H1 (cell line): ENCODE measurements around the gene PDX1. TPM values are rescaled to one million over a fixed set of nuclear protein-coding genes. Genes with fewer than 3 reads are reported as not detected.

Source experiments
- CTCF ChIA-PET: fragments of 300-600 bp; sonication (Branson Sonifier 250); formaldehyde crosslinking; loops from one replicate; lab custom pipeline; 2021; ENCODE audit not compliant: partially characterized antibody; lab: Charles Lee
- POLR2A ChIA-PET: fragments of 300-600 bp; sonication (Branson Sonifier 250); formaldehyde crosslinking; loops from one replicate; lab custom pipeline; 2021; ENCODE audit warnings: inconsistent platforms; ENCODE audit not compliant: partially characterized antibody; lab: Charles Lee
- DNase-seq, 2 experiments: peaks; one replicate each; pipeline versions ENCODE4 v3.0.0 to v3.0.0-alpha.2; 2010 to 2022; ENCODE audit warnings: low spot score in 2 of 2, low read depth in 1 of 2, mixed read lengths in 1 of 2
- FAIRE-seq: peaks from 2 replicates; lab custom pipeline; 2011; peaks lifted over from hg19 to GRCh38; lab: Jason Lieb, UNC
- H2AFZ ChIP-seq: 2 replicates; pipeline ENCODE4 v1.8.1; 2012; ENCODE audit warnings: low read length, inconsistent platforms
- H2AK5ac ChIP-seq: 2 replicates; pipeline ENCODE4 v1.6.1; 2013; ENCODE audit warnings: low read depth, low read length
- H2BK120ac ChIP-seq: replicated peaks from 2 replicates; pipeline ENCODE3; 2013; ENCODE audit warnings: low read depth, low read length, inconsistent platforms
- H2BK12ac ChIP-seq: 2 replicates; pipeline ENCODE4 v1.6.1; 2013; ENCODE audit warnings: low read depth, low read length
- H2BK15ac ChIP-seq: 2 replicates; pipeline ENCODE4 v1.6.1; 2013; ENCODE audit warnings: low read length
- H2BK20ac ChIP-seq: 2 replicates; pipeline ENCODE4 v1.6.1; 2013; ENCODE audit warnings: low read length
- H2BK5ac ChIP-seq: 2 replicates; pipeline ENCODE4 v1.6.1; 2013; ENCODE audit warnings: low read depth, low read length
- H3K14ac ChIP-seq: 2 replicates; pipeline ENCODE4 v1.6.1; 2013; ENCODE audit warnings: inconsistent platforms; ENCODE audit not compliant: insufficient read length
- H3K18ac ChIP-seq: 2 replicates; pipeline ENCODE4 v1.6.1; 2013; ENCODE audit warnings: low read length; ENCODE audit errors: extremely low read depth
- H3K23ac ChIP-seq: 2 replicates; pipeline ENCODE4 v1.6.1; 2013; ENCODE audit warnings: inconsistent platforms; ENCODE audit not compliant: insufficient read length
- H3K23me2 ChIP-seq: 2 replicates; pipeline ENCODE4 v1.6.1; 2013; ENCODE audit warnings: low read depth, low read length
- H3K27ac ChIP-seq: 2 replicates; pipeline ENCODE4 v1.6.1; 2011; ENCODE audit warnings: low read depth, low read length, inconsistent platforms
- H3K27me3 ChIP-seq, 4 experiments: replicated peaks in 1 of 4; 1 replicate in 1 of 4; 2 replicates in 3 of 4; pipeline versions ENCODE4 v1.6.1 to v1.8.1; 2011 to 2013; ENCODE audit warnings: low read length in 3 of 4, mild to moderate bottlenecking in 3 of 4, inconsistent platforms in 2 of 4, mixed read lengths in 2 of 4, moderate library complexity in 1 of 4; ENCODE audit not compliant: control insufficient read depth in 3 of 4, insufficient read depth in 3 of 4; ENCODE audit errors: extremely low read depth in 1 of 4
- H3K36me3 ChIP-seq, 4 experiments: 2 replicates each; pipeline versions ENCODE4 v1.6.1 to v1.8.1; 2011 to 2013; ENCODE audit warnings: mild to moderate bottlenecking in 4 of 4, low read length in 3 of 4, moderate library complexity in 2 of 4, control low read depth in 1 of 4, inconsistent platforms in 1 of 4; ENCODE audit not compliant: insufficient read depth in 4 of 4, control insufficient read depth in 2 of 4
- H3K4ac ChIP-seq: replicated peaks from 2 replicates; pipeline ENCODE3; 2013; ENCODE audit warnings: low read length, low read depth, mixed read lengths, inconsistent platforms; ENCODE audit not compliant: insufficient read length
- H3K4me1 ChIP-seq, 4 experiments: replicated peaks in 1 of 4; 1 replicate in 1 of 4; 2 replicates in 3 of 4; pipeline versions ENCODE4 v1.6.1 to v1.8.1; 2011 to 2013; ENCODE audit warnings: low read length in 3 of 4, inconsistent platforms in 2 of 4, mixed read lengths in 1 of 4; ENCODE audit not compliant: insufficient read depth in 4 of 4, control insufficient read depth in 3 of 4
- H3K4me2 ChIP-seq, 2 experiments: 2 replicates each; pipeline versions ENCODE4 v1.6.1 to v1.8.1; 2011 to 2013; ENCODE audit warnings: low read depth in 2 of 2, low read length in 2 of 2, control low read depth in 1 of 2, inconsistent platforms in 1 of 2, mild to moderate bottlenecking in 1 of 2; ENCODE audit not compliant: insufficient read depth in 1 of 2
- H3K4me3 ChIP-seq, 4 experiments: fragments of 200-600, 300-600 bp in 1 of 4; sonication (generic), shearing (Covaris generic), sonication (Bioruptor Twin) in 1 of 4; 2 replicates each; pipeline versions ENCODE4 v1.5.1 to v1.8.1; 2011 to 2016; ENCODE audit warnings: low read length in 4 of 4, low read depth in 3 of 4, control low read depth in 2 of 4, inconsistent platforms in 2 of 4, mild to moderate bottlenecking in 2 of 4, mixed read lengths in 1 of 4, moderate library complexity in 1 of 4; ENCODE audit not compliant: insufficient read depth in 2 of 4; ENCODE audit errors: extremely low read depth in 1 of 4
- H3K56ac ChIP-seq: replicated peaks from 2 replicates; pipeline ENCODE3; 2013; ENCODE audit warnings: low read depth, mild to moderate bottlenecking, mixed read lengths, low read length, inconsistent platforms; ENCODE audit not compliant: insufficient read length
- H3K79me1 ChIP-seq: 2 replicates; pipeline ENCODE4 v1.6.1; 2013; ENCODE audit warnings: low read depth, low read length, control low read depth
- H3K79me2 ChIP-seq, 2 experiments: 2 replicates each; pipeline versions ENCODE4 v1.6.1 to v1.8.1; 2012 to 2013; ENCODE audit warnings: low read length in 2 of 2, mild to moderate bottlenecking in 2 of 2, inconsistent platforms in 1 of 2; ENCODE audit not compliant: insufficient read depth in 2 of 2, control insufficient read depth in 1 of 2
- H3K9ac ChIP-seq, 4 experiments: replicated peaks in 1 of 4; 1 replicate in 1 of 4; 2 replicates in 3 of 4; pipeline versions ENCODE4 v1.6.1 to v1.8.1; 2011 to 2013; ENCODE audit warnings: low read depth in 3 of 4, low read length in 3 of 4, control low read depth in 2 of 4, mild to moderate bottlenecking in 2 of 4, moderate library complexity in 2 of 4, inconsistent platforms in 1 of 4; ENCODE audit errors: extremely low read depth in 1 of 4
- H3K9me3 ChIP-seq, 2 experiments: 2 replicates each; pipeline versions ENCODE4 v1.6.1 to v1.8.1; 2012 to 2013; ENCODE audit warnings: mild to moderate bottlenecking in 2 of 2, moderate library complexity in 2 of 2, control low read depth in 1 of 2, inconsistent platforms in 1 of 2, low read depth in 1 of 2, low read length in 1 of 2, mixed read lengths in 1 of 2; ENCODE audit not compliant: insufficient read depth in 2 of 2
- H4K20me1 ChIP-seq, 2 experiments: replicated peaks in 1 of 2; 2 replicates each; pipeline versions ENCODE3 to v1.8.1; 2011 to 2013; ENCODE audit warnings: inconsistent platforms in 2 of 2, low read length in 2 of 2, mild to moderate bottlenecking in 1 of 2; ENCODE audit not compliant: insufficient read depth in 2 of 2, control insufficient read depth in 1 of 2
- H4K5ac ChIP-seq: 2 replicates; pipeline ENCODE4 v1.6.1; 2013; ENCODE audit warnings: low read length, low read depth, mixed read lengths, inconsistent platforms; ENCODE audit not compliant: insufficient read length
- H4K8ac ChIP-seq: 2 replicates; pipeline ENCODE4 v1.8.0; 2013; ENCODE audit warnings: mild to moderate bottlenecking, moderate library complexity, low read length, inconsistent platforms; ENCODE audit not compliant: insufficient read depth; ENCODE audit errors: extremely low read depth
- H4K91ac ChIP-seq: replicated peaks from 2 replicates; pipeline ENCODE3; 2013; ENCODE audit warnings: low read length, mixed read lengths, inconsistent platforms; ENCODE audit not compliant: insufficient read length
- EP300 ChIP-seq, 2 experiments: IDR thresholded peaks; 1 replicate in 1 of 2; 2 replicates in 1 of 2; pipeline ENCODE4 v1.6.1; 2011 to 2012; ENCODE audit warnings: low read depth in 2 of 2, low read length in 2 of 2, mild to moderate bottlenecking in 2 of 2, borderline replicate concordance in 1 of 2, inconsistent platforms in 1 of 2, moderate library complexity in 1 of 2
- EZH2 ChIP-seq: fragments of 200-600 bp; sonication (generic); IDR thresholded peaks from 2 replicates; pipeline ENCODE4 v1.7.1; 2012; ENCODE audit warnings: low read depth, mild to moderate bottlenecking, moderate library complexity, low read length, inconsistent platforms; ENCODE audit not compliant: severe bottlenecking
- RNF2 ChIP-seq: fragments of 200-900, 300-1000 bp; sonication (generic); IDR thresholded peaks from 2 replicates; pipeline ENCODE4 v1.7.1; 2016; ENCODE audit warnings: borderline replicate concordance, low read depth, mild to moderate bottlenecking, antibody characterized with exemption, low read length; ENCODE audit not compliant: poor library complexity, severe bottlenecking; ENCODE audit errors: missing control alignments
- SAP30 ChIP-seq: fragments of 300-600 bp; sonication (generic); IDR thresholded peaks from 2 replicates; pipeline ENCODE4 v1.7.1; 2012; ENCODE audit warnings: low read length, moderate library complexity, mild to moderate bottlenecking, inconsistent platforms; ENCODE audit not compliant: insufficient read depth, insufficient replicate concordance
- SUZ12 ChIP-seq: fragments of 200-600 bp; sonication (generic); IDR thresholded peaks from 2 replicates; pipeline ENCODE4 v1.6.1; 2012; ENCODE audit warnings: mild to moderate bottlenecking, inconsistent platforms, low read length, moderate library complexity, mixed read lengths
- WGBS, 2 experiments: shearing (Covaris generic) in 1 of 2; methylation state at CpG; one replicate each; pipeline versions ENCODE4 v1.1.6 to v1.1.7; 2013 to 2015; ENCODE audit warnings: low lambda C conversion rate in 2 of 2, mixed read lengths in 2 of 2, inconsistent platforms in 1 of 2, low coverage in 1 of 2, missing lambda C conversion rate in 1 of 2; ENCODE audit not compliant: insufficient replicate concordance in 2 of 2, insufficient coverage in 1 of 2, insufficient read length in 1 of 2; ENCODE audit errors: extremely low coverage in 1 of 2, missing lambda C conversion rate in 1 of 2; 5-methylcytosine and 5-hydroxymethylcytosine counted together
- polyA plus RNA-seq, 7 experiments: library from polyadenylated mRNA; depleted of rRNA in 3 of 7; stranded (reverse) in 5 of 7; unstranded in 2 of 7; fragments of >200 nt in 5 of 7; fragments of 200-250 nt in 2 of 7; gene quantifications; 1 replicate in 5 of 7; 2 replicates in 1 of 7; 4 replicates in 1 of 7; pipeline versions ENCODE4 v1.2.1 to v1.2.3, GENCODE V29; 2011 to 2013; ENCODE audit warnings: missing spikeins in 2 of 7, mixed read lengths in 2 of 7
- total RNA-seq: library from RNA; stranded (reverse); fragmentation: NEBNext Ultra II Directional; extraction: Animal tissue kit (Norgen Biotek cat#: 25700); gene quantifications from 2 replicates; pipeline ENCODE4 v1.2.1, GENCODE V29; 2021
- TF ChIP-seq, protein P1 (sequence below), 3 experiments: IDR thresholded peaks; 1 replicate in 2 of 3; 2 replicates in 1 of 3; pipeline versions ENCODE4 v1.5.1 to v1.6.1; 2011; ENCODE audit warnings: low read length in 3 of 3, mild to moderate bottlenecking in 3 of 3, inconsistent platforms in 2 of 3, low read depth in 1 of 3, moderate library complexity in 1 of 3; ENCODE audit not compliant: insufficient read depth in 1 of 3; ENCODE audit errors: control extremely low read depth in 1 of 3

The PDX1 gene
- total and polyA plus RNA-seq, 2 of the 8 experiments (the other 6 are each of a cell fraction or from before 2014, with no cell fraction given), result not detected

GRCh38 chr13:27915301-27916207, 4.2 kb upstream of the PDX1 start:
- H3K4ac ChIP-seq, result no peak overlapping the region
- no peaks in the 10 kb centered on the region for H3K79me1 ChIP-seq
- H2BK15ac ChIP-seq, result no peak overlapping the region
- TF ChIP-seq SAP30 (no peak), RNF2 (peak; percentile 41), SUZ12 (peak; percentile 68; the same call in 1 of the 2 replicates), EP300 (IDR thresholded peaks at IDR 0.05; ENCODE audit: borderline replicate concordance in 1 of 2, low read depth in 2 of 2, low read length in 2 of 2) (no peak), EZH2 (peak; percentile 72)
- TF ChIP-seq, protein P1, sequence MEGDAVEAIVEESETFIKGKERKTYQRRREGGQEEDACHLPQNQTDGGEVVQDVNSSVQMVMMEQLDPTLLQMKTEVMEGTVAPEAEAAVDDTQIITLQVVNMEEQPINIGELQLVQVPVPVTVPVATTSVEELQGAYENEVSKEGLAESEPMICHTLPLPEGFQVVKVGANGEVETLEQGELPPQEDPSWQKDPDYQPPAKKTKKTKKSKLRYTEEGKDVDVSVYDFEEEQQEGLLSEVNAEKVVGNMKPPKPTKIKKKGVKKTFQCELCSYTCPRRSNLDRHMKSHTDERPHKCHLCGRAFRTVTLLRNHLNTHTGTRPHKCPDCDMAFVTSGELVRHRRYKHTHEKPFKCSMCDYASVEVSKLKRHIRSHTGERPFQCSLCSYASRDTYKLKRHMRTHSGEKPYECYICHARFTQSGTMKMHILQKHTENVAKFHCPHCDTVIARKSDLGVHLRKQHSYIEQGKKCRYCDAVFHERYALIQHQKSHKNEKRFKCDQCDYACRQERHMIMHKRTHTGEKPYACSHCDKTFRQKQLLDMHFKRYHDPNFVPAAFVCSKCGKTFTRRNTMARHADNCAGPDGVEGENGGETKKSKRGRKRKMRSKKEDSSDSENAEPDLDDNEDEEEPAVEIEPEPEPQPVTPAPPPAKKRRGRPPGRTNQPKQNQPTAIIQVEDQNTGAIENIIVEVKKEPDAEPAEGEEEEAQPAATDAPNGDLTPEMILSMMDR (IDR thresholded peaks at IDR 0.05; ENCODE audit: control extremely low read depth in 1 of 3, insufficient read depth in 1 of 3, low read depth in 1 of 3, low read length in 3 of 3), result no peak
- no peak overlapping the region for H4K91ac ChIP-seq
- H3K18ac ChIP-seq, result no peak overlapping the region
- no peak overlapping the region for H3K23ac ChIP-seq
- no peaks in the 10 kb centered on the region; the same call in 1 of the 2 replicates for H3K23me2 ChIP-seq
- H3K4me1 ChIP-seq, result peaks cover 6 to 18% (median 11%) of the 10 kb centered on the region in 4 experiments
- H3K4me2 ChIP-seq, result no peak overlapping the region
- DNase-seq, result peak in 1 of 2 experiments; percentile 39
- H4K20me1 ChIP-seq, result peaks cover 7 to 16% of the 10 kb centered on the region in 2 experiments
- no peak overlapping the region for H2AK5ac ChIP-seq
- no peak overlapping the region for H3K27ac ChIP-seq
- H3K9ac ChIP-seq, result no peak overlapping the region
- peaks cover 0 to 3% of the 10 kb centered on the region in 2 experiments; a peak in 1 of 4 replicates for H3K9me3 ChIP-seq
- H2AFZ ChIP-seq, result no peak overlapping the region
- H3K79me2 ChIP-seq, result no peaks in the 10 kb centered on the region
- no peak overlapping the region for H2BK120ac ChIP-seq
- CTCF ChIA-PET, result interaction anchor here (0.6 to 3.2 kb wide), 21 partner anchors 11 to 542 kb away, joined by 3 to 18 read pairs (median 4); no protein-coding TSS in a partner anchor
- no peak for FAIRE-seq
- WGBS, 2 experiments, result 50% methylated on average over 10 of the region's 10 CpGs; no CpG with 5 or more reads in 1 of the 2 experiments
- H3K14ac ChIP-seq, result no peak overlapping the region
- no peak overlapping the region for H4K5ac ChIP-seq
- POLR2A ChIA-PET, result interaction anchor here (0.8 to 1.0 kb wide), 2 partner anchors 9 to 43 kb away, joined by 3 to 4 read pairs; no protein-coding TSS in a partner anchor
- no peaks in the 10 kb centered on the region; a peak in 1 of 8 replicates for H3K36me3 ChIP-seq
- H4K8ac ChIP-seq, result no peak overlapping the region
- no peak overlapping the region for H2BK12ac ChIP-seq
- no peak overlapping the region for H2BK5ac ChIP-seq
- H3K27me3 ChIP-seq, result peaks cover 53 to 76% (median 64%) of the 10 kb centered on the region in 4 experiments
- H3K56ac ChIP-seq, result no peak overlapping the region
- H3K4me3 ChIP-seq, result no peak overlapping the region
- no peak overlapping the region for H2BK20ac ChIP-seq
